IMR-90 (cell line): Measurements from ENCODE around the gene SNX33. TPM values are rescaled to one million over a fixed set of nuclear protein-coding genes. Genes with fewer than 3 reads are reported as not detected.
A peak's percentile ranks its signal among the peaks of the same experiment; 100 is the strongest.

ENCODE experiments used
- ATAC-seq: fragments of 200-7000 bp; cut with Tn5 transposase; 2 replicates; pipeline ENCODE4 v1.9.1; 2020; ENCODE audit warnings: low read depth, mild to moderate bottlenecking, moderate library complexity
- BruUV-seq: library from RNA; stranded (reverse); fragments of 400-500 nt; replicated peaks from 2 replicates; lab custom pipeline; 2021; lab: Mats Ljungman, UMichigan
- CTCF ChIA-PET: fragments of 300-600 bp; formaldehyde crosslinking; extraction: SDS; loops from one replicate; lab custom pipeline; 2021; ENCODE audit warnings: antibody characterized with exemption; lab: Yijun Ruan, JAX
- POLR2A ChIA-PET: fragments of 300-600 bp; sonication (Branson Sonifier 250); formaldehyde crosslinking; loops from one replicate; lab custom pipeline; 2022; ENCODE audit warnings: antibody characterized with exemption; ENCODE audit not compliant: unreplicated experiment; lab: Charles Lee
- DNase-seq: peaks from one replicate; pipeline ENCODE4 v3.0.0; 2013
- H2AFZ ChIP-seq: replicated peaks from 2 replicates; pipeline ENCODE3; 2013; ENCODE audit warnings: low read length, mild to moderate bottlenecking; ENCODE audit not compliant: poor library complexity
- H2AK5ac ChIP-seq: 2 replicates; pipeline ENCODE4 v1.6.1; 2013; ENCODE audit warnings: low read depth, low read length, inconsistent platforms
- H2AK9ac ChIP-seq: replicated peaks from 2 replicates; pipeline ENCODE3; 2013; ENCODE audit warnings: mild to moderate bottlenecking, low read depth, low read length, moderate library complexity; ENCODE audit not compliant: poor library complexity
- H2BK120ac ChIP-seq: 2 replicates; pipeline ENCODE4 v1.6.1; 2013; ENCODE audit warnings: low read depth, low read length, inconsistent platforms
- H2BK15ac ChIP-seq: 3 replicates; pipeline ENCODE4 v1.6.1; 2013; ENCODE audit warnings: low read depth, low read length, inconsistent platforms
- H2BK20ac ChIP-seq: 2 replicates; pipeline ENCODE4 v1.6.1; 2013; ENCODE audit warnings: low read depth, mild to moderate bottlenecking, inconsistent platforms, low read length, moderate library complexity
- H2BK5ac ChIP-seq: 2 replicates; pipeline ENCODE4 v1.6.1; 2013; ENCODE audit warnings: mild to moderate bottlenecking, low read depth, low read length, inconsistent platforms; ENCODE audit not compliant: poor library complexity, severe bottlenecking
- H3K14ac ChIP-seq: replicated peaks from 2 replicates; pipeline ENCODE4 v1.6.1; 2013; ENCODE audit warnings: low read depth, low read length, inconsistent platforms
- H3K18ac ChIP-seq: 2 replicates; pipeline ENCODE4 v1.6.1; 2013; ENCODE audit warnings: low read depth, low read length, control low read depth
- H3K23ac ChIP-seq: 2 replicates; pipeline ENCODE4 v1.6.1; 2013; ENCODE audit warnings: low read depth, low read length, inconsistent platforms
- H3K27ac ChIP-seq: 2 replicates; pipeline ENCODE4 v1.5.1; 2013; ENCODE audit warnings: mild to moderate bottlenecking, control low read depth, low read length; ENCODE audit not compliant: insufficient read depth
- H3K27me3 ChIP-seq: 2 replicates; pipeline ENCODE4 v1.6.1; 2013; ENCODE audit warnings: low read length; ENCODE audit not compliant: control insufficient read depth, insufficient read depth
- H3K36me3 ChIP-seq: 2 replicates; pipeline ENCODE4 v1.6.1; 2013; ENCODE audit warnings: low read length, mixed read lengths; ENCODE audit not compliant: control insufficient read depth, insufficient read depth
- H3K4ac ChIP-seq: 2 replicates; pipeline ENCODE4 v1.6.1; 2013; ENCODE audit warnings: low read depth, low read length, inconsistent platforms
- H3K4me1 ChIP-seq: 2 replicates; pipeline ENCODE4 v1.6.1; 2013; ENCODE audit warnings: low read length, mixed read lengths; ENCODE audit not compliant: control insufficient read depth, insufficient read depth
- H3K4me2 ChIP-seq: 2 replicates; pipeline ENCODE4 v1.6.1; 2013; ENCODE audit warnings: low read depth, mild to moderate bottlenecking, control low read depth, low read length, moderate library complexity
- H3K4me3 ChIP-seq: 2 replicates; pipeline ENCODE4 v1.5.1; 2013; ENCODE audit warnings: low read depth, mild to moderate bottlenecking, control low read depth, low read length, moderate library complexity; ENCODE audit not compliant: insufficient read depth
- H3K56ac ChIP-seq: 2 replicates; pipeline ENCODE4 v1.6.1; 2013; ENCODE audit warnings: low read length, inconsistent platforms; ENCODE audit not compliant: insufficient read depth; ENCODE audit errors: extremely low read depth
- H3K79me1 ChIP-seq, 2 experiments: 2 replicates each; pipeline ENCODE4 v1.6.1; 2013; ENCODE audit warnings: low read length in 2 of 2, inconsistent platforms in 1 of 2, low read depth in 1 of 2
- H3K9ac ChIP-seq: 2 replicates; pipeline ENCODE4 v1.6.1; 2013; ENCODE audit warnings: low read depth, low read length, control low read depth
- H3K9me1 ChIP-seq: 2 replicates; pipeline ENCODE4 v1.6.1; 2013; ENCODE audit warnings: low read length, inconsistent platforms; ENCODE audit not compliant: insufficient read depth
- H3K9me3 ChIP-seq: 2 replicates; pipeline ENCODE4 v1.6.1; 2013; ENCODE audit warnings: low read length; ENCODE audit not compliant: control insufficient read depth, insufficient read depth
- H4K20me1 ChIP-seq: 2 replicates; pipeline ENCODE4 v1.6.1; 2013; ENCODE audit warnings: low read length, inconsistent platforms; ENCODE audit not compliant: insufficient read depth
- H4K5ac ChIP-seq: 2 replicates; pipeline ENCODE4 v1.6.1; 2013; ENCODE audit warnings: mild to moderate bottlenecking, low read depth, low read length, control low read depth
- H4K8ac ChIP-seq, 2 experiments: 2 replicates each; pipeline ENCODE4 v1.6.1; 2013; ENCODE audit warnings: low read depth in 2 of 2, low read length in 2 of 2, control low read depth in 1 of 2, inconsistent platforms in 1 of 2
- H4K91ac ChIP-seq: 2 replicates; pipeline ENCODE4 v1.6.1; 2013; ENCODE audit warnings: low read depth, low read length, inconsistent platforms; ENCODE audit not compliant: insufficient read depth
- CEBPB ChIP-seq: IDR thresholded peaks from 2 replicates; pipeline ENCODE4 v1.6.1; 2012; ENCODE audit warnings: low read depth, low read length, improper control_type of control experiment
- MAFK ChIP-seq: IDR thresholded peaks from 2 replicates; pipeline ENCODE4 v1.6.1; 2012; ENCODE audit warnings: low read depth, low read length, improper control_type of control experiment
- WGBS, 2 experiments: methylation state at CpG; one replicate each; pipeline versions ENCODE4 v1.1.5 to v1.1.7; 2013; ENCODE audit warnings: missing lambda C conversion rate in 2 of 2; ENCODE audit not compliant: insufficient read length in 1 of 2; ENCODE audit errors: extremely low coverage in 2 of 2; 5-methylcytosine and 5-hydroxymethylcytosine counted together
- dilution Hi-C: fragments of 300-500 bp; cut with HindIII; formaldehyde crosslinking; loops from one replicate; pipeline ENCODE4 v1.14.3; 2018; ENCODE audit warnings: low sequenced_read_pairs; ENCODE audit not compliant: unreplicated experiment
- in situ Hi-C: fragments of 300-500 bp; cut with MboI; formaldehyde crosslinking; loops from 3 replicates; pipeline ENCODE4 v1.14.3; 2019; ENCODE audit warnings: low sequenced_read_pairs, inconsistent platforms, mixed read lengths
- intact Hi-C: fragments of 100-400 bp; cut with micrococcal nuclease; formaldehyde crosslinking; loops from 2 replicates; pipeline ENCODE4 v1.10.0; 2022
- polyA plus RNA-seq, 3 experiments: library from polyadenylated mRNA; depleted of rRNA; stranded (reverse); fragments of >200 nt; gene quantifications; 2 replicates each; pipeline ENCODE4 v1.2.3, GENCODE V29; 2012; ENCODE audit warnings: low replicate concordance in 1 of 3
- total RNA-seq: library from RNA; depleted of rRNA; stranded (reverse); fragments of >200 nt; gene quantifications from 2 replicates; pipeline ENCODE4 v1.2.3, GENCODE V29; 2012

The SNX33 gene
- total and polyA plus RNA-seq, 2 of the 4 experiments (the other 2 are of a cell fraction): 12.7 to 14.6 TPM

DNA sequence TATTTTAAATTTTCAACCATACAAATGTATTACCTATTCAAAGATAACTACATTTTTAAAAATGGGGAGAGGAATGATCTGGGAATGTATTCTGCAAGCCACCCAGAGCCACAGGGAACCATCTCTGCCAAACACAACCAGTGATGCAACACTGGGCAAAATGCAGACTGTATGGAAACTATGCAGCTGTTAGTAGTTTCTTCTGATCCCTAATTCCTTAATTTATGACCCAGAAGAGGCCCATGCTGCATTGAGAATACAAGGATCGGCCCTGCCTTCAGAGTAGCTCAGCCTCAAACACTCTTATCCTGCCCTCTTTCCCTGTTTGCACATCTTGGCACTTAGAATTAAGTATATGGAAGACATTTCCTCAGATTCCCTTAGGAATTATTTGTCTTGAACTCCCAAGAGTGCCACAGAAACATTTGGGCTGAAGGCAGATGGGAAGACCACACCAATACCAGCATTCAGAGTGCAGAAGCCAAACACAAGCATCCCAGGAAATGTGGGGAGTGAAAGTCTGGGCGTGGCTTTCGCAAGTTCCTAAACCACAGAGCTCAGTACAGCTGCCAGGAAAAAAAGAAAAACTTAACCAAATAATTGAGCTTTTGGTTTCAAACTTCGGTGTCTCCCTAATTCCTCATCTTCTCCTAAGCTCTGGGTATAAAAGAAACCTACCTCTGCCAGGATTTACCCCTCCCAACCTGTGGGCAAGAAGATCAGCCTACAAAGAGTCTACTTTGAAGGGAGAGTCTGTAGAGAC, 27.5 kb upstream of the SNX33 start:
- CTCF ChIA-PET: interaction anchor here (0.8 to 1.3 kb wide), 5 partner anchors 12 to 127 kb away, joined by 3 to 4 read pairs (median 3); no protein-coding TSS in a partner anchor
- no TSS peak for BruUV-seq
- peak overlapping the region; percentile 25 for H3K56ac ChIP-seq
- 0 out of 2 replicates have a peak overlapping the region, but pooled peaks have one; percentile 7 for H4K91ac ChIP-seq
- H3K23ac ChIP-seq: peak overlapping the region; percentile 78; the same call in 1 of the 2 replicates
- peak overlapping the region; percentile 76; the same call in 1 of the 2 replicates for H2BK120ac ChIP-seq
- H2AK9ac ChIP-seq: peak overlapping the region; percentile 66
- in situ Hi-C loops (no loop called here), intact Hi-C loops (loop anchor here (5.0 to 10.0 kb wide), 2 partner anchors 43 to 55 kb away; partner anchors contain the start of gene PTPN9), dilution Hi-C loops (no loop called here)
- peak overlapping the region; percentile 96 for H3K14ac ChIP-seq
- peak; percentile 53 for ATAC-seq
- peak overlapping the region; percentile 74 for H3K4me2 ChIP-seq
- peak overlapping the region; percentile 42; the same call in 1 of the 2 replicates for H3K9ac ChIP-seq
- H3K79me1 ChIP-seq: peaks cover 14 to 46% of the 10 kb centered on the region in 2 experiments; a peak in 3 of 4 replicates
- H3K9me3 ChIP-seq: no peaks in the 10 kb centered on the region
- DNase-seq: peak; percentile 39
- peaks cover 9% of the 10 kb centered on the region for H3K4me1 ChIP-seq
- H3K18ac ChIP-seq: peak overlapping the region; percentile 40
- POLR2A ChIA-PET: interaction anchor here (0.8 kb wide), 1 partner anchor 27 kb away, joined by 3 read pairs; the partner anchor contains the start of gene SNX33
- no peak overlapping the region for H3K4me3 ChIP-seq
- H2AK5ac ChIP-seq: peak overlapping the region; percentile 44; the same call in 1 of the 2 replicates
- no peak overlapping the region for H2BK20ac ChIP-seq
- peak overlapping the region; percentile 31; the same call in 1 of the 2 replicates for H4K5ac ChIP-seq
- peak overlapping the region; percentile 31; the same call in 1 of the 3 replicates for H2BK15ac ChIP-seq
- WGBS, 2 experiments: no CpG with 5 or more reads among the region's 4 CpGs
- peak overlapping the region; percentile 83 for H2BK5ac ChIP-seq
- peaks cover 31% of the 10 kb centered on the region for H3K36me3 ChIP-seq
- peaks cover 4% of the 10 kb centered on the region; the same call in 1 of the 2 replicates for H3K9me1 ChIP-seq
- H3K27me3 ChIP-seq: no peaks in the 10 kb centered on the region
- H3K4ac ChIP-seq: peak overlapping the region; percentile 72; the same call in 1 of the 2 replicates
- peak overlapping the region; percentile 78 for H3K27ac ChIP-seq
- H2AFZ ChIP-seq: peak overlapping the region; percentile 53
- peaks cover 7% of the 10 kb centered on the region; the same call in 1 of the 2 replicates for H4K20me1 ChIP-seq
- TF ChIP-seq CEBPB (peak; percentile 57), MAFK (no peak)
- peak overlapping the region in 1 of 2 experiments; percentile 83; a peak in 2 of 4 replicates for H4K8ac ChIP-seq
